HG02852 (cell line): ENCODE measurements around the gene ADD2.
"Not testable (repeated sequence)": the region's sequence is repeated elsewhere in the genome, so short reads cannot be mapped to it uniquely, and the experiment has no call there.

ENCODE experiments used
- ATAC-seq: cut with Tn5 transposase; IDR thresholded peaks from one replicate; pipeline ENCODE4 v1.9.1; 2021; ENCODE audit warnings: mild to moderate bottlenecking, moderate library complexity; ENCODE audit not compliant: unreplicated experiment

ADD2 gene

DNA sequence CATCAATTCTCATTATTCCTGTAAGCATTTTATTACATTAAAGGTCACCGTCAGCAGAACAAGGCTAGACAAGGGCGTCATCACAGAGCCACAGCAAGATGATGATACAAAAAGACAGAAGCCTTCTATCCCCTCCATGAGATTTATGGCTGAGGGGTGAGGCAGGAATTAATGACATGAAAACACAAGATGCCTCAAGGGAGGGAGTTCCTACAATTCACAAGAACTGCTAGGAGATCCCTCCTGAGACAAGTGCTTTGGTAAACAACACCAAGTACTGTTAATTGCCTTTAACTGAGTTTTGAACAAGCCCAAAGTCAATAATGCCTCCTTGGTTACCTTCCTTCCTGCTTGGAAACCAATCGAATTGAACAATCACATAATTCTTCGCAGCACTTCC, 14.1 kb downstream of the ADD2 start:
- no peak for ATAC-seq

DNA sequence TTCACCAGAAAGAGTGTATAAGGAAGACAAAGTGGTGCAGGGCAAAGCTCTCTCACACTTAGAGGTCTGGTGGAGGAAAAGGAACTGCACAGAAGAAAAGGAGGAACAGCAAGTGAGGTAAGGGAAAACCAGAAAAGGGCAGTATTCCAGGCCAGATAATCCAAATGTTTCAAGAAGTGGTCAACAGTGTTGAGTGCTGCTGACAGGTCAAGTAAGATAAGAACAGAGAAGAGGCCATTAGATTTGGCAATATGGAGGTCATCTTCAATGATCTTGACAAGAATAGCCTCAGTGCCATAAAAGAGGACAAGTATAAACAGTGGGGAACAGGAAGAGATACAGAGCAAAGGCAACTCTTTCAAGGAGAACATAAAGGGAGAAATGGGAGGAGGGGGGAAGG, 15.0 kb downstream of the ADD2 start:
- ATAC-seq: no peak

DNA sequence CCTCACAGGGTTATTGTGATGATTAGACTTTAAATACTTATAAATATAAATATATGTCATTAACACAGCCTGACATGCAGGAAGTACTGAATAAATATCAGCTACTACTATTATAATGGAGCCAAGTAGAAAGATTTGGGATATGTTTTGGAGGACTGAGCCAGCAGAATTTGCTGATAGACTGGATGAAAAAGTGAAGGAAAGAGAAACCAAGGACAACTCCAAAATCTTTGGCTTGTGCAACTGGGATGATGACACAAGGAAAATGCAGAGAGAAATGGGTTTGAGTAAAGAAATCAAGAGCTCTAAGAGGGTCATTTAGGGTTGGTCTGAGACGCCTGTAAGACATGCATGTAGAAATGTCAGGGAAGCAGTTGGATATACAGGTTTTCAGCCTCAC, 15.6 kb downstream of the ADD2 start:
- ATAC-seq: no peak

DNA sequence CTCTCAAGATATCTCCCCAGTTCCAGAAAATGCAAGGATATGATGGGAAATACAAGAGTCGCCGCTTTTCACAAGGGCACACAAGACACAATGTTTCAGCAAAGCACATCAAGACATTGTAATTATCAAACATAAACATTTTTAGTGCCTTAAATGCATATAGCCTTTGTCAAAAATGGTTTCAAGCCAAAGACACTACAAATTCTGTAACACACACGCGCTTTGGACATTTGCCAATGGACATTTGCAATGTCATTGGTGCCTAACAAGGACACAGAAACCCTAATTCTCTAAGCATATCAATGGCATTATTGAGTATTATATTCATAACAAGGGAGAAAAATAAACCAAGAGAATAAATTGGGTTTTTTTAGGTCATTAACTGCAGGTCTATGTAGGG, 16.1 kb downstream of the ADD2 start:
- no peak for ATAC-seq

DNA sequence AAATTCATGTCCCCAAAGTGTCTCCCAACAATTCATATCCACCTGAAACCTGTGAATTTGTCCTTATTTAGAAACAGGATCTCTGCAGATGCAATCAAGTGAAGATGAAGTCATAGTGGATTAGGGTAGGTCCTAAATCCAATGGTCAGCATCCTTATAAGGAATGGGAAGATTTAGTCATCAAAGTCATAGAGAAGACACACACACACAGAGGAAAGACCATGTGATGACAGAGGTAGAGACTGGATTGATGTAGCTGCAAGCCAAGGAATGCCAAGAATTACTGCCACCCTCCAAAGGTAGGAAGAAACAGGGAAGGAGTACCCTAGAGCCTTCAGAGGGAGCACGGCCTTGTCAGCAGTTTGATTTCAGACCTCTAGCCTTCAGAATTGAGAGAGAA, 17.7 kb downstream of the ADD2 start:
- ATAC-seq: no peak

DNA sequence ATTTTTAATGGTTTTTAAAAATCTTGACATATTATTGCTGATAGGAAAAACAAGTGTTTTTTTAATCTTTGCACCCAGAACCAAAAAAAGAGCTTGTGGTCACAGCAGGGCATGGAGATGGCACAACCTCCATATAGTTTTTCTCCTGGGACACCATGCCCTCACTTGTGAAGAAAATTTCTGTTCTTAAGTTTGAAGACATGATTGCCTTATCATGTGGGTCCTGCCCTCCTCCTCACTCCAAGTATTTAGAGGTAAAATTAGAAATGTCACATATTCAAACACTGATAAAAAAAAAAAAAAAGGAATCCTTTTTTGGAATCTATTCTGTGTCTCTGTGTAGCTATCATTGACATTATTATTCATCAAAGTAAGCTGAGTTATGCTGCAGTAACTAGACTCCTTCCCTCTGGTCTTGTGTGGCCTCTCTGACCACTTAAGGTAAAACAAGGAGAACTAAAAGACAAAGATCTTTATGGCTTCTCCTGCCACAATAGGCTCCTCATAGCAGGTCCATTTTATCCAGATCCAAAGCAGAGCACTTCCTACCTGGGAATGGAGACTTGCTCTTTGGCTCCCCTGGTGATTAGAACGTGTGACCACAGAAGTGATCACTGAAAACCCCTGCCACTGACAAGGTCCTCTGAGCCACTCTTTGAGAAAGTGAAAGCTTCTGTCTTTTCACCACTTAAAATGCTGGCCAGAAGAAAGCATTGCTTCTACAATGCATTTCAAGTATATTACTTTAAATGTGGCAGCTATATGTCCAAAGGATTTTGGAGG, 19.8 kb downstream of the ADD2 start:
- no peak for ATAC-seq

DNA sequence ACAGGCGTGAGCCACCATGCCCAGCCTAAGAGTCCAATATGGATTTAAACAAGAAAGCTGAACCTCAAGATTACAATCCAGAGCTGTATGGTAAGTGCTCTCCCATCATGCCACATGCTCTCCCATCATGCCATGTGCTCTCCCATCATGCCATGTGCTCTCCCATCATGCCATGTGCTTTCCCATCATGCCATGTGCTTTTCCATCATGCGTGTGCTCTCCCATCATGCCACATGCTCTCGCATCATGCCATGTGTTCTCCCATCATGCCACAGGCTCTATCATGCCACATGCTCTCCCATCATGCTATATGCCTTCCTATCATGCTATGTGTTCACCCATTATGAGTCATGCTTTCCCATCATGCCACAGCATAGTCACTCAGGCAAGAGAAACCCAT, 20.7 kb downstream of the ADD2 start:
- no peak for ATAC-seq

DNA sequence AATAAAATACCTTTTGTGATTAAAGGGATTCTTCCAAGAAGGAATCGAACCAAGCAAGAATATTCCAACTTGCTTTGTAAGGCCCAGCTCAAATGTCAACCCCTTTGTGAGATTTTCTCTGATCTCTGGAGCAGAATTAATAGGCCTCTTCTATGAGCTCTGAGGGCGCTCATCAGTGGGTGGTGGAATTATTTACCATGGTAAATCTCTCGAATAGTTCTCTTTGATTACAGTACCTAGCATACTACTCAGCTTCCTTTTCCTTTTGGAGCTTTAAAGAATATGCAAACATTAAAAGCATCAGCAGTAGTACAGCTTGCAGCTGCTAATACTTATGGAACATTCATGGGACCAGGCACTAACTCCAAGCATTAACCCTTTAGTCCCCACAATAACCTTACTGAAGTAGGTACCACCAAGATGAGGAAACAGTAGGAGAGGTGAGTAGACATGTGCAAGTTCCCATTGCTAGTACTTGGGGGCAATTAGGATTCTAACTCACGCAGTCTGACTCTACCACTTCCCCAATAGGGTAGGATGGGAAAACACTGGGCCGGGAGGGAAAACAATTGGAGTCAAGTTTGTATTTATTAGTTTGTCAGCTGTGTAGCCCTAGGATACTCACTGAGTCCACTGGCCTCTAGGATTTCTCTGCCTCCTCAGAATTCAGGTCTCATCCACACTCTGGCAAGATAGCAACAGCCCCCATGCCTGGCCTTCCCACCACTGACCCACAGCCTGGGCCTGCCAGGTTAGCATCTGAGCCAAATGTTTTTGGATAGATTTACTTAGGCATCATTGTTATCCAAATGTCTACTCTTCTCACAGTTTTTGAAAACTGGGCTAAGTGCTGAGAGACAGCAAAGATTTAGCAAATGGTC, 21.7 kb downstream of the ADD2 start:
- no peak for ATAC-seq

DNA sequence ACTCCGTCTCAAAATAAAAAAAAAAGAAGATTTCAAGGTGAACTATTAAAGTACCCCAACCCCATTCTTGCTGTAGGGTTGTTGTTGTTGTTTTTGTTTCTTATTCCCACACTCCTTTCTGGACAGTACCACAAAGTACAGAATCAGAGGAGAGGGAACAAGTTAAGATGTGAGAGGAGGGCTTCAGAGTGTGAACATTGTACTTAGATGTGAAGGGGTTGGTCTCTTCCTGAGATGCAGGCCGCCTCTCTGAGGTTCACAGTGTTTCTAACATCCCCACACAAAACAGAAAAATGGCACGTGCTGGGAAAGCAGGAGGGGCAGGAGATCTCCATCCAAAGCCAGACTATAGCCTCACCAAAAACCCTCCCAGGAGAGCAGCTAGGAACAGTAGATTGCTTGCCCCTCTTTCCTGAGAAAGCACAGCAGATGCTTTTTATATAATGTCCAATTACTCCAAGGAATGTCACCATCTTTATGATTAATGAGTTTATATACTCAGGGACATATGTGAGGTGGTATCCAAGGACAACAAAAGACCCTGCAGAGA, 22.6 kb downstream of the ADD2 start:
- no peak for ATAC-seq

DNA sequence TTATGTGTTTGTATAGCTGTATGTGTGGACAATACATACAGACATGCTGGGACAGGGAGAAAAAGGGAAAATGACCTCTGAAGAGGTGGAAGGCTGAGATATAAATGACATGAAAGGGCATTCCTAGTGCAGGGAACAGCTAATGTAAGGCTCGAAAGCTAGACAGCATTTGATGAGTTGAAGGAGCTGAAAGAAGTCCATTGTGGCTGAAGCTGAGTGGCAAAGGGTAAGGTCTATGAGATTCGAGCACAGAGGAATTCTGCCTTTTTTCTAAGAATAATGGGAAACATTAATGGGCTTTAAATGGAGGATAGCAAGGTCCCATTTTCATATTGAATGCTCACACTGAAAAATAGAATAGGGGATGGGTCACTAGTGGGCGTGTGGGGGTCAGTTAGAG, 23.6 kb downstream of the ADD2 start:
- ATAC-seq: no peak

DNA sequence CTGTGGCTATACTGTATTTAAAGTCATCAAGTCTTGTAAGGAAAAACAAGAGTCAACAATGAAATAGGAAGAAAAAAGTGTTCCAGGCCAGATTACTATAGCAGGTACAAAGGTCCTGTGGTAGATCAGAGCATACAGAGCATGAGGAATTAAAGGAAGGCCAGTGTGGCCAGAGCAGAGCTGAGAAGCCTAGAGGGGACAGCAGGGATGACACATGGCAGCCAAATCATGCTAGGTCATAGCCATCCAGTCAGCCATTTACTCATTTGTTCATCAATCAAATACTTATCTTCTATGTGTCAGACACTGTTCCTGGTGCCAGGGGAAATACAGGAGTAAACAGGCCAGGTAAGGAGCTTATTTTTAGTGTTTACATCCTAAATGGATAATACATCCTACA, 24.3 kb downstream of the ADD2 start:
- ATAC-seq: no peak

DNA sequence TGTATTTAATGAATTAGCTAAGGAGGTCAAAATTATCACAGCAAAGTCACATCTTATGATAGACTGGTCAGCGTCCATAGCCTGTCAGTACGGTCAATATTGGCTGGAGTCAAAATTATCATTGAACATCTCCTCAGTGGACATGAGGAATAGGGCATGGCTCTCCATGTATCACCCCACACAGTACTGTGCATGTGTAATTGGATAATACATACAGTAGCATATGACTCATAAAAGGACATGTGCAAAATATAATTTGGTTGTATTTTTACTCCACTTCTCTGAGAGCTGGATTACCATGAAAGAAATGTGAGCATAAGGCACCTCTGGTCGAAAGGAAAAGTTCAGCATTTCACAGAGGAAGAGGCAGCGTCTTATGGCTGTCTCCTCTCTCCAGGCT, 24.9 kb downstream of the ADD2 start:
- no peak for ATAC-seq

DNA sequence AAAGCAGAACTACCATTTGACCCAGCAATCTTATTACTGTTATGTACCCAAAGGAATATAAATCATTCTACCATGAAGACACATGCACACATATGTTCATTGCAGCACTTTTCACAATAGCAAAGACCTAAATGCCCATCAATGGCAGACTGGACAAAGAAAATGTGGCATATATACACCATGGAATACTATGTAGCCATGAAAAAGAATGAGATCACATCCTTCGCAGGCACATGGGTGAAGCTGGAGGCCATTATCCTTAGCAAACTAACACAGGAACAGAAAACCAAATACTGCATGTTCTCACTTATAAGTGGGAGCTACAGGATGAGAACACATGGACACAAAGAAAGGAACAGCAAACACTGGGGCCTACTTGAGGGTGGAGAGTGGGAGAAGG, 28.5 kb downstream of the ADD2 start:
- ATAC-seq: not testable (repeated sequence)

DNA sequence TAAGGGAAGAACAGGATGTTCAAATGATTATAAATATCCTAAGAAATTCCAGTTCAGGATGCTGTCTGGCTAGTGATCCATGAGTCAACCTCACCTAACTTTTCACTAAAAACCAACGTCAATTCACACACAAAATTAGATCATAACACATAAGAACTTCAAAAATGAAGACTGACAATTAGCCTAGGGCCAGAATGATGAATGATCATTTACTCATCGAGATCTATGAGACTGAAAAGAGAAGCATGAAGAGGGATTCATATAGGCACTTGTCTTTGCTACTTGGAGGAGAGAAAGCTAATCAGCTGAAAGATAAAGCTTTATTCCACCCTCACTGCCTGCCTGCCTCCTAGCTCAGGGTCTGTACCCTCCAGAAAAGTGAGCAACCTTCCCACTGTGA, 29.8 kb downstream of the ADD2 start:
- no peak for ATAC-seq

DNA sequence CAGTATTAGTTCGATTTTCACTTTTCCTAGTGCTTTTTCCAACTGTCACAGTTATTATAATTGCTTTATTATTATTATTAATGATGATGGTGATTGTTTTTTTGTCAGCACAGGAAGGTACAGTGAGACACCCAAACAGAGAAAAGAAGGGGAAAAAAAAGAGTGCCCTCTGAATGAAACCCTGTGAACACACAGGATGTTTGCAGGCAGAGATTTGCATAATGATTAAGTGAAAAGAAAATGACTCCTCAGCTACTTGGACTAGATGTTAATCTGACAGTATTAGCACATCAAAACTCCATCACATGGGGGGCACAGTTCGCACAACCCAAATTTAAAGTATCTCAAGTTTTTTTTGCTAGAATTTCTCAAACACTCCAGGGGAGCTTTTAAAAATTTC, 32.9 kb downstream of the ADD2 start:
- no peak for ATAC-seq

DNA sequence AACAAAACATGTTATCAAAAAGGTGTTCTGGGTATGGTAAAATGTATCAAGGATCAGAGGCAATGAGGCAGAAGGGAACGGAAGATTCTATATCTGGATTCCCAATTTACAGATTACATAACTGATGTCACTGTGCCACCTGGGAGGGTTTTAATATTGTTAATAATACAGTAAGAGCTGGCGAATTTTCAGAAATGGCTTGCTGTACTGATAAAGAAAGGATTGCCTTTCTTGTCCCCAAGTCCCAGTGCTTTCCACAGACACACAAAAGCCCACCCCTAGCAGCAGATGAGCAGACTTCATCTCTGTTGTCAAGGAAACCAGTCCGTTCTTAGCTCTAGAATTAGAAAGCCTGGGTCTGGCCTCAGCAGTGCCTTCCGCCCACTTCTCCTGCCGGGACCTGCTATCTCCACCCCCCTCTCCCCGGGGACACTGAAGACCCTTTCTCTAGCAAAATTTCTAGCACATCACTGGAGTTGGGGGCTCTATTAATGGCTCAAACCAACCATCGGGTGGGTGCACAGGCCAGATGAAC, 34.3 kb downstream of the ADD2 start:
- ATAC-seq: no peak

DNA sequence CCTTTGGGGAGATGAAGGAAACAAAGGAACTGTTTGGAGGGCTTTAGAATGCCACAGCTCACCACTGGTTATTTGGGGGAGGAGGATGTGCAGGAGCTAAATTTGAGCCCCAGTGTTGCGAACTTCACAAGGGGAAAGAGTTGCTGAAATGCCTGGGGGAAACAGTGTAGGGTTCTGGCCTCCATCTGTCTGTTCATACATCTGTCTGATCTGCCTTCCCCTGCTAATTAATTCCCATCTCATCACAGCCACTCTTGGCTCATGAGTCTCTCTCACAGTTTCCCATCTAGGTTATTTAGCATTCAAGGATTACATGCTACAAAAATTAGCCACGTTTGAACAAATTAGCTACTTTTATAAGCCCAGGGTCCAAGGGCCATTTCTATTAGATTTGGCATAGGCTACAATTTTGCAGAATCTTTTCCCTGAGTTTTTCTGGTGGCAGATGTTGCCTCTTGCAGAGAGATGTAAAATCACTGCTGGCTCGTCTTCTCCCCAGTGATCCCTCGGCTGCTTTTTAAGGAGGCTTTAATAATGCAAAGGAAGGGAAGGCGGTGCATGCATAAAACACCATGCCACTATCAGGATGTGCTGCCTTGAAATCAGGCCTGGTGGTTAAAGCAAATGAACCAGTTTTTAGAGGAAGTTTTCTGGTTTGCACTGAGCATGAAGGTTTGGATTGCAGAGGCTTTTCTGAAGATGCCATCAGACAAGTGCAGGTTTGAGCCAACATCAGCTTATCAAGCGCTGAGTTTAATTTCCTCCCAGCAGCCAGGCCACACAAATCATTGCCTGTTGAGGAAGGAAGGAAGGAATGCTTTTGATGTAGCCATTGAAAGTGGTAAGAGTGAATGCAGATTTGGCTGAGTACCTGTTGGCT, 35.0 kb downstream of the ADD2 start:
- no peak for ATAC-seq

DNA sequence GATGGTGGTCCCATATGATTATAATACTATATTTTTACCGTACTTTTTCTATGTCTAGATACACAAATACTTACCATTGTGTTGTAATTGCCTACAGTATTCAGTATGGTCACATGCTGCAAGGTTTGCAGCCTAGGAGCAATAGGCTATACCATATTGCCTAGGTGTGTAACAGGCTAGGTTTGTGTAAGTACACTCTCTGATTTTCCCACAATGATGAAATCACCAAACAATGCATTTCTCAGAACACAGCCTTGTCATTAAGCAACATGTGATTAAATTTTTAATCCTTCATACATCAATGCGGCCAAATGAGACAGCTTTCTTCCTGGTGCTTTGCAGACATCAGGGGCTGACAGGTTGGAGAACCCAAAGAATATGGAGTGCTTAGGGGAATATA, 37.3 kb downstream of the ADD2 start:
- ATAC-seq: no peak

DNA sequence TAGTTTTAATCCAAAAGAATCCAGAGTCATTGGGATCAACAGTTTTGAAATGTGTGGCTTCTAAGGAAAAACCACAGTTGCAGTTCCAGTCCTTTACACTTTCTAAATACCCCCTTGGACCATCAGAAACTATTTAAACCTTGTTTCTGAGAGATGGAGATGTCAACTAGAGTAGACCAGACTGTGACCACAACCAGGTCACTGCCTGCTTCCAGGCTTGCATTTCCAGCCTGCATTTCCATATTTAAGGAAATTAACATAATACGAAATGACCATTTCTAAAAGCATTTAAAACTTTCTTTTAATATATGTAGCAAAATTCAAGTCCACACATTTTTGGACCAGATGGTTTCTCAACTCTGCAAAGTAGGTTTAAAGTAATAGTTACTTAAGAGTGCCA, 38.4 kb downstream of the ADD2 start:
- ATAC-seq: no peak

DNA sequence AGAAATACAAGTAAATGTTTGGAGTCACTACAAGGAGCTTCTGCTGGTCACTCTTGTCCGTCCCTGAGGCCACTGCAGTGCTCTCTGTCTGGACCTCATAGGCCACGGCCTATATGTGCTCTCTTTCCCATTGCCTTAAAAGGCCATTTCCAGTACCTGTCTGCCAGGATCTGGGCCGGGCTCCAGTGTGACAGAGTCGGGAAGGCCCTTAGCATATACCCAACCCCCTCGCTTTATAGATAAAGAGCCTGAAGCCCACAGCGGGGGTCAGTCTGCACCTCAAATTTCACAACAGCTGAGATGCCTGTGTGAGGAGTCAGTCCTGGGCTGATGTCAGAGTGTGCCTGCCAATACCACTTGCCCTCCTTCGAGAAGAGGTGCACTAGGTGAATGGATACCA, 39.9 kb downstream of the ADD2 start:
- no peak for ATAC-seq
